Measurements from ENCODE around the gene MAP3K13.

MAP3K13 gene

DNA sequence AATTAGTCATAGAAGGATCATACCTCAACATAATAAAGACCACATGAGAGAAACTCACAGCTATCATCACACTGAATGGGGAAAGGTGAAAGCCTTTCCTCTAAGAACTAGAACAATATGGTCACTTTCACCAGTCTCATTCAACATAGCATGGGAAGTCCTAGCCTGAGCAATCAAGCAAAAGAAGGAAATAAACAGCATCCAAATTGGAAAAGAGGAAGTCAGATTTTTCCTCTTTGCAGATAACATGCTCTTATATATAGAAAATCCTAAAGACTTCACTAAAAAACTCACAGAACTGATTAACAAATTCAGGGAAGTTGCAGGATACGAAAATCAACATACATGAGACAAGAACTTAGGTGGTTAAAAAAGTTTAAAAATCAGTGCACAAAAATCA lies 24.7 kb downstream of the MAP3K13 start:
- Histone ChIP-seq H3K9me3 (no peaks in the 10 kb centered on the region), H3K27me3 (no peaks in the 10 kb centered on the region), H3K4me3 (no peak overlapping the region), H3K27ac (no peak overlapping the region), H3K4me1 (no peaks in the 10 kb centered on the region), H3K36me3 (no peaks in the 10 kb centered on the region)
- intact Hi-C loops (cut with DNase I; ENCODE audit: low total_unique reads), result no loop called here
- TF ChIP-seq, protein P1, sequence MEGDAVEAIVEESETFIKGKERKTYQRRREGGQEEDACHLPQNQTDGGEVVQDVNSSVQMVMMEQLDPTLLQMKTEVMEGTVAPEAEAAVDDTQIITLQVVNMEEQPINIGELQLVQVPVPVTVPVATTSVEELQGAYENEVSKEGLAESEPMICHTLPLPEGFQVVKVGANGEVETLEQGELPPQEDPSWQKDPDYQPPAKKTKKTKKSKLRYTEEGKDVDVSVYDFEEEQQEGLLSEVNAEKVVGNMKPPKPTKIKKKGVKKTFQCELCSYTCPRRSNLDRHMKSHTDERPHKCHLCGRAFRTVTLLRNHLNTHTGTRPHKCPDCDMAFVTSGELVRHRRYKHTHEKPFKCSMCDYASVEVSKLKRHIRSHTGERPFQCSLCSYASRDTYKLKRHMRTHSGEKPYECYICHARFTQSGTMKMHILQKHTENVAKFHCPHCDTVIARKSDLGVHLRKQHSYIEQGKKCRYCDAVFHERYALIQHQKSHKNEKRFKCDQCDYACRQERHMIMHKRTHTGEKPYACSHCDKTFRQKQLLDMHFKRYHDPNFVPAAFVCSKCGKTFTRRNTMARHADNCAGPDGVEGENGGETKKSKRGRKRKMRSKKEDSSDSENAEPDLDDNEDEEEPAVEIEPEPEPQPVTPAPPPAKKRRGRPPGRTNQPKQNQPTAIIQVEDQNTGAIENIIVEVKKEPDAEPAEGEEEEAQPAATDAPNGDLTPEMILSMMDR (IDR thresholded peaks at IDR 0.05), result no peak
- no peak for DNase-seq

DNA sequence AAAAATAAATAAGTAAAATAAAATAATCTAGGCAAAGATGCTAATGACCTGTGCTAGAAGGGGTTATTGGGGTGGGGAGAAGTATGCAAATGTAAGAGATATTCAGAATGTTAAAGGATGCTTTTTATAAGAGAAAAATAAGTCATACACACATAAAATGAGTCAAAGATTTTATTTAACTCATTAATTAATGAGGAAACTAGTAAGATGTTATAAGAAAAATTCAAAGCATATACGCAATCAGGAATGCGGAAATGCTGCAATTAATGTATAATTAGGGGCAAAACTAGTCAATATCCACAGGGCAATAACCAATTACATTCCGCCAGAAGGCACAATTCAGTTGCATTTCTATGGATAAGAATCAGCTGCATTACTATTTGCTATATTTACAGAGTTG lies 30.1 kb downstream of the MAP3K13 start:
- DNase-seq, result no peak
- H3K4me3 ChIP-seq, result no peak overlapping the region
- H3K9me3 ChIP-seq, result no peaks in the 10 kb centered on the region
- no peaks in the 10 kb centered on the region for H3K36me3 ChIP-seq
- TF ChIP-seq, protein P1 (IDR thresholded peaks at IDR 0.05), result no peak
- no peaks in the 10 kb centered on the region for H3K4me1 ChIP-seq
- no peak overlapping the region for H3K27ac ChIP-seq
- no peaks in the 10 kb centered on the region for H3K27me3 ChIP-seq
- intact Hi-C loops (cut with DNase I; ENCODE audit: low total_unique reads), result no loop called here

DNA sequence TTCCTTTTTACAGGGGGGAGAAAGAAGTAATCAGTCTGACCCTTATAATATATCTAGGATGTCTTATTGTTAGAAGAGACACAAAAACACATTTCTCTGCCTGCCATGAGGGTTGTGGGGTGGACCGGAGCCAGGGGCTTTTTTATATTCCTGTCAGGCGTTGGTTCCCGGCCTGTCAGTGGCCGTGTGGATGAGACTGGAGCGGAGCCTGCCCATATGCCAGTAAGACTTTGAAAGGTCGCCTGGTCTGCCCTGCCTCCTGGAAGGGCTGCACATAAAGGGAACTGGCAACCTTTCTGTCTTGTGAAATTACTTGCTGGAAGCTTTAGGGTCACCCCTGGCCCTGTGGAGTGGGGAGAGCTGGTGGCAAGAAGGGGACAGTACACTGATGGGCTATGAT lies 34.7 kb downstream of the MAP3K13 start:
- TF ChIP-seq, protein P1 (IDR thresholded peaks at IDR 0.05), result no peak
- no peak overlapping the region for H3K27ac ChIP-seq
- no peaks in the 10 kb centered on the region for H3K36me3 ChIP-seq
- no peaks in the 10 kb centered on the region for H3K4me1 ChIP-seq
- H3K9me3 ChIP-seq, result no peaks in the 10 kb centered on the region
- intact Hi-C loops (cut with DNase I; ENCODE audit: low total_unique reads), result no loop called here
- DNase-seq, result no peak
- H3K4me3 ChIP-seq, result no peak overlapping the region
- no peaks in the 10 kb centered on the region for H3K27me3 ChIP-seq

DNA sequence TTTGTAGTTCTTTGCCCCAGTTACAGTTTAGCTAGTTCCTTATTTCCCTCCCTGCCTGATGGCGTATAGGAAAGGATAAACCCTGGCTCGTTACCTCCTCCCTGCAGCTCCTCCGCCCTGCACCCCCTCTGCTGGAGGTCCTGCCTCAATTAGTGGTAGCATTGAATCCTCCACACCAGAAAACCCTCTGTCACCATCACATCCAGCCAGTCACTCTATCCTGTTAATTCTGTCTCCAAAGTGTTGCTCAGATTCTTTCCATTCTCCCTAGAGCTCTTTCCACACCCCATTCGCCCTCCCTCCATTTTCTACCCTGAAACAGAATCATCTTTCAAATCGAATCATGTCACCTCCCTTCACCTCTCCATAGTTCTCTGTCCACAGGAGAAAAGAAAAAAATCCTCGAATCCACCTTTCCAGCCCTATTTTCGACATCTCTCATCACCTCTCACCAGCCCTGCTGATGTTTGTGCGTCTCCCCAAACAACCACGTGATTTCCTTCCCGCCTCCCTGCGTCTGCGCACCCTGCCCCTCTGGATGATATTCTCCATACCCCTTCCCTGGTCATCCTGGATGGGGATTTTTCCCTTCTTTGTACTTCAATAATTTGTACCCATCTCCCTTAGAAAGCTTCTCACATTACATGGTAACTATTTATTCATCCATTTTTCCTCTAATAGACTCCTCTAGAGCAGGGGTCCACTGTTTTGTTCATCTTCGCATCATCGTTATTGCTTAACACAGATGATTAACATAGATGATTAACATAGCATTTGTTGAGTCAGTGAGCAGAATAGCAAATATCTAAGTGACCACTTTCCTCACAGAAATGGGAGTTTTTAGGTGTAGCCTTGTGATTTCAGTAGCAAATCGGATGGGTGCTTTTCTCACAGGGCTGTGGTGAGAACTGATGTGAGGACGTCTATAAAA lies 37.1 kb downstream of the MAP3K13 start:
- no peaks in the 10 kb centered on the region for H3K27me3 ChIP-seq
- TF ChIP-seq, protein P1 (IDR thresholded peaks at IDR 0.05), result no peak
- H3K9me3 ChIP-seq, result no peaks in the 10 kb centered on the region
- H3K27ac ChIP-seq, result no peak overlapping the region
- intact Hi-C loops (cut with DNase I; ENCODE audit: low total_unique reads), result no loop called here
- no peak overlapping the region for H3K4me3 ChIP-seq
- no peak for DNase-seq
- no peaks in the 10 kb centered on the region for H3K36me3 ChIP-seq
- H3K4me1 ChIP-seq, result no peaks in the 10 kb centered on the region

DNA sequence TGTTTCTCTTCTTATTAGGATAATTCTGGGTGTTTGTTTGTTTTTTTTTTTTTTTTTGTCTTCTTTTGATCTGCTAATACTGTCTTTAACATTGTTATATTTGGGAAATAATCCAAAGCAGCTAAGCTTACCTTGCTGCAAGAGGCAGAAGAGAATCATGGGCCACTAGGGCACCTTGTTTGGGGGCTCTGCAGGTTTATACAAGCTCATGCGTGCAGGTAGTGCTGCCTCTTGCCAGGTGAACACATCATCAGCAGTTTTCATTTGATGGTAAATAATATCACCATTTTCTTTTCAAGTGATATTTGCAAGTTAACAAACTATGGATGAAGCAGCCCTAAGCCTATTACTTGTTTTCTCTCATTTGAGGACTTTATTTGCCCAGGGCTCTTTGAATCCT lies 37.9 kb downstream of the MAP3K13 start:
- Histone ChIP-seq H3K27me3 (no peaks in the 10 kb centered on the region), H3K36me3 (no peaks in the 10 kb centered on the region), H3K4me1 (no peaks in the 10 kb centered on the region), H3K27ac (no peak overlapping the region), H3K9me3 (no peaks in the 10 kb centered on the region), H3K4me3 (no peak overlapping the region)
- intact Hi-C loops (cut with DNase I; ENCODE audit: low total_unique reads), result no loop called here
- no peak for DNase-seq
- TF ChIP-seq, protein P1 (IDR thresholded peaks at IDR 0.05), result no peak
